Measurements from ENCODE around the gene PDGFB.

Gene PDGFB

GRCh38 chr22:39185601-39186012, 59.2 kb downstream of the PDGFB start:
- no peak for DNase-seq (ENCODE audit: low read depth, low spot score)
- Histone ChIP-seq H3K27me3 (ENCODE audit: insufficient read depth, insufficient read length) (no peaks in the 10 kb centered on the region), H3K4me1 (ENCODE audit: insufficient read depth, insufficient read length) (peaks cover 6% of the 10 kb centered on the region), H3K4me3 (ENCODE audit: insufficient read length, low read depth) (no peak overlapping the region), H3K9ac (ENCODE audit: insufficient read length, low read depth) (peak overlapping the region; percentile 34), H3K9me3 (ENCODE audit: insufficient read depth, low read length) (no peaks in the 10 kb centered on the region), H3K36me3 (ENCODE audit: insufficient read depth, insufficient read length, low read length) (no peaks in the 10 kb centered on the region)
- TF ChIP-seq SUZ12 (IDR thresholded peaks at IDR 0.05; ENCODE audit: extremely low read depth, insufficient read depth, insufficient read length) (no peak), YY1 (IDR thresholded peaks at IDR 0.05; ENCODE audit: insufficient read depth, insufficient read length) (no peak), ZNF274 (IDR thresholded peaks at IDR 0.05; ENCODE audit: low read depth, low read length) (no peak)

GRCh38 chr22:39184586-39185577, 59.9 kb downstream of the PDGFB start:
- no peaks in the 10 kb centered on the region for H3K27me3 ChIP-seq (ENCODE audit: insufficient read depth, insufficient read length)
- peaks cover 9% of the 10 kb centered on the region for H3K4me1 ChIP-seq (ENCODE audit: insufficient read depth, insufficient read length)
- peak overlapping the region; percentile 34 for H3K9ac ChIP-seq (ENCODE audit: insufficient read length, low read depth)
- no peak for DNase-seq (ENCODE audit: low read depth, low spot score)
- no peak overlapping the region for H3K4me3 ChIP-seq (ENCODE audit: insufficient read length, low read depth)
- no peak for TF ChIP-seq YY1 (IDR thresholded peaks at IDR 0.05; ENCODE audit: insufficient read depth, insufficient read length)
- TF ChIP-seq SUZ12 (IDR thresholded peaks at IDR 0.05; ENCODE audit: extremely low read depth, insufficient read depth, insufficient read length) = no peak
- TF ChIP-seq ZNF274 (IDR thresholded peaks at IDR 0.05; ENCODE audit: low read depth, low read length) = no peak
- no peaks in the 10 kb centered on the region for H3K9me3 ChIP-seq (ENCODE audit: insufficient read depth, low read length)
- H3K36me3 ChIP-seq (ENCODE audit: insufficient read depth, insufficient read length, low read length) = no peaks in the 10 kb centered on the region

GRCh38 chr22:39183991-39184585, 60.7 kb downstream of the PDGFB start:
- Histone ChIP-seq H3K27me3 (ENCODE audit: insufficient read depth, insufficient read length) (no peaks in the 10 kb centered on the region), H3K4me1 (ENCODE audit: insufficient read depth, insufficient read length) (peaks cover 9% of the 10 kb centered on the region), H3K4me3 (ENCODE audit: insufficient read length, low read depth) (no peak overlapping the region), H3K9ac (ENCODE audit: insufficient read length, low read depth) (no peak overlapping the region), H3K9me3 (ENCODE audit: insufficient read depth, low read length) (no peaks in the 10 kb centered on the region), H3K36me3 (ENCODE audit: insufficient read depth, insufficient read length, low read length) (no peaks in the 10 kb centered on the region)
- DNase-seq (ENCODE audit: low read depth, low spot score) = no peak
- TF ChIP-seq SUZ12 (IDR thresholded peaks at IDR 0.05; ENCODE audit: extremely low read depth, insufficient read depth, insufficient read length) = no peak

- no peak overlapping the region for H3K4me3 ChIP-seq (ENCODE audit: insufficient read length, low read depth)
- H3K9ac ChIP-seq (ENCODE audit: insufficient read length, low read depth) = no peak overlapping the region
- no peaks in the 10 kb centered on the region for H3K9me3 ChIP-seq (ENCODE audit: insufficient read depth, low read length)
- no peaks in the 10 kb centered on the region for H3K27me3 ChIP-seq (ENCODE audit: insufficient read depth, insufficient read length)
- no peak for DNase-seq (ENCODE audit: low read depth, low spot score)
- TF ChIP-seq ZNF274 (IDR thresholded peaks at IDR 0.05; ENCODE audit: low read depth, low read length) = no peak
- TF ChIP-seq YY1 (IDR thresholded peaks at IDR 0.05; ENCODE audit: insufficient read depth, insufficient read length) = no peak
- TF ChIP-seq SUZ12 (IDR thresholded peaks at IDR 0.05; ENCODE audit: extremely low read depth, insufficient read depth, insufficient read length) = no peak
- no peaks in the 10 kb centered on the region for H3K36me3 ChIP-seq (ENCODE audit: insufficient read depth, insufficient read length, low read length)
- H3K4me1 ChIP-seq (ENCODE audit: insufficient read depth, insufficient read length) = peaks cover 12% of the 10 kb centered on the region
Observed at GRCh38 chr22:39182478-39183030, 62.2 kb downstream of the PDGFB start.

GRCh38 chr22:39181778-39182177, 63.0 kb downstream of the PDGFB start:
- Histone ChIP-seq H3K9me3 (ENCODE audit: insufficient read depth, low read length) (no peaks in the 10 kb centered on the region), H3K9ac (ENCODE audit: insufficient read length, low read depth) (no peak overlapping the region), H3K4me1 (ENCODE audit: insufficient read depth, insufficient read length) (peaks cover 12% of the 10 kb centered on the region), H3K27me3 (ENCODE audit: insufficient read depth, insufficient read length) (no peaks in the 10 kb centered on the region), H3K4me3 (ENCODE audit: insufficient read length, low read depth) (no peak overlapping the region), H3K36me3 (ENCODE audit: insufficient read depth, insufficient read length, low read length) (no peaks in the 10 kb centered on the region)
- TF ChIP-seq ZNF274 (IDR thresholded peaks at IDR 0.05; ENCODE audit: low read depth, low read length) (no peak), SUZ12 (IDR thresholded peaks at IDR 0.05; ENCODE audit: extremely low read depth, insufficient read depth, insufficient read length) (no peak)
- no peak for DNase-seq (ENCODE audit: low read depth, low spot score)

GRCh38 chr22:39181356-39181755, 63.4 kb downstream of the PDGFB start:
- no peak overlapping the region for H3K9ac ChIP-seq (ENCODE audit: insufficient read length, low read depth)
- H3K9me3 ChIP-seq (ENCODE audit: insufficient read depth, low read length) = no peaks in the 10 kb centered on the region
- TF ChIP-seq SUZ12 (IDR thresholded peaks at IDR 0.05; ENCODE audit: extremely low read depth, insufficient read depth, insufficient read length) (no peak), YY1 (IDR thresholded peaks at IDR 0.05; ENCODE audit: insufficient read depth, insufficient read length) (no peak), ZNF274 (IDR thresholded peaks at IDR 0.05; ENCODE audit: low read depth, low read length) (no peak)
- H3K36me3 ChIP-seq (ENCODE audit: insufficient read depth, insufficient read length, low read length) = no peaks in the 10 kb centered on the region
- DNase-seq (ENCODE audit: low read depth, low spot score) = no peak
- H3K4me3 ChIP-seq (ENCODE audit: insufficient read length, low read depth) = no peak overlapping the region
- peaks cover 16% of the 10 kb centered on the region for H3K4me1 ChIP-seq (ENCODE audit: insufficient read depth, insufficient read length)
- no peaks in the 10 kb centered on the region for H3K27me3 ChIP-seq (ENCODE audit: insufficient read depth, insufficient read length)

GRCh38 chr22:39179841-39180335, 64.9 kb downstream of the PDGFB start:
- H3K9me3 ChIP-seq (ENCODE audit: insufficient read depth, low read length) = no peaks in the 10 kb centered on the region
- H3K4me3 ChIP-seq (ENCODE audit: insufficient read length, low read depth) = no peak overlapping the region
- TF ChIP-seq ZNF274 (IDR thresholded peaks at IDR 0.05; ENCODE audit: low read depth, low read length) (no peak), SUZ12 (IDR thresholded peaks at IDR 0.05; ENCODE audit: extremely low read depth, insufficient read depth, insufficient read length) (no peak), YY1 (IDR thresholded peaks at IDR 0.05; ENCODE audit: insufficient read depth, insufficient read length) (no peak)
- no peaks in the 10 kb centered on the region for H3K27me3 ChIP-seq (ENCODE audit: insufficient read depth, insufficient read length)
- DNase-seq (ENCODE audit: low read depth, low spot score) = no peak
- H3K36me3 ChIP-seq (ENCODE audit: insufficient read depth, insufficient read length, low read length) = no peaks in the 10 kb centered on the region
- peak overlapping the region; percentile 42 for H3K9ac ChIP-seq (ENCODE audit: insufficient read length, low read depth)
- peaks cover 24% of the 10 kb centered on the region for H3K4me1 ChIP-seq (ENCODE audit: insufficient read depth, insufficient read length)

Data from NT2/D1 (cell line).